Measurements from ENCODE around the gene ALOX5.

DNA sequence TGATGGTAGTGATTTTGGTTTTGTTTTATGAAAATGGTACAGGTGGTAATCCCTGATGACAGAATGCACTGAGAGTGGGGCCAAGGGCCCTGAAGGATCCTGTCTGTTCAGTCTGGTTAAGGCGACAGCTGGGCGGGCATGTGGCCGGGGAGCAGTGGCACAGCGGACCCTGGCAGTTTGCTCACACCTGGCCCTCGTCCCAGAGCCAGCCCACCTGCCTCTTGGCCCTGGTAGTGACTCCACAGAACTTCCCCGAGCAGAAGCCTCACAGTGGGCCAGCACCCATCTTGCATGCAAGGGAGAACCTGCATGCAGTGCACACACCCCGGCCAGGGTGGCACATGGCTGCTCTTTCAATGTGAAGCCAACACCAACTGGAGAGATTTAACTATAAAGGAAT lies 82.8 kb downstream of the ALOX5 start:
- TF ChIP-seq, protein P1, sequence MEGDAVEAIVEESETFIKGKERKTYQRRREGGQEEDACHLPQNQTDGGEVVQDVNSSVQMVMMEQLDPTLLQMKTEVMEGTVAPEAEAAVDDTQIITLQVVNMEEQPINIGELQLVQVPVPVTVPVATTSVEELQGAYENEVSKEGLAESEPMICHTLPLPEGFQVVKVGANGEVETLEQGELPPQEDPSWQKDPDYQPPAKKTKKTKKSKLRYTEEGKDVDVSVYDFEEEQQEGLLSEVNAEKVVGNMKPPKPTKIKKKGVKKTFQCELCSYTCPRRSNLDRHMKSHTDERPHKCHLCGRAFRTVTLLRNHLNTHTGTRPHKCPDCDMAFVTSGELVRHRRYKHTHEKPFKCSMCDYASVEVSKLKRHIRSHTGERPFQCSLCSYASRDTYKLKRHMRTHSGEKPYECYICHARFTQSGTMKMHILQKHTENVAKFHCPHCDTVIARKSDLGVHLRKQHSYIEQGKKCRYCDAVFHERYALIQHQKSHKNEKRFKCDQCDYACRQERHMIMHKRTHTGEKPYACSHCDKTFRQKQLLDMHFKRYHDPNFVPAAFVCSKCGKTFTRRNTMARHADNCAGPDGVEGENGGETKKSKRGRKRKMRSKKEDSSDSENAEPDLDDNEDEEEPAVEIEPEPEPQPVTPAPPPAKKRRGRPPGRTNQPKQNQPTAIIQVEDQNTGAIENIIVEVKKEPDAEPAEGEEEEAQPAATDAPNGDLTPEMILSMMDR (IDR thresholded peaks at IDR 0.05), result no peak
- no peak for TF ChIP-seq EZH2 (IDR thresholded peaks at IDR 0.05; ENCODE audit: borderline replicate concordance, insufficient read depth, low read depth, low read length, poor library complexity, severe bottlenecking)
